ENCODE measurements around the gene EPS15.

EPS15 gene

GRCh38 chr1:51568231-51568935 is 49.3 kb upstream of the EPS15 start:
- Histone ChIP-seq H3K4me3 (ENCODE audit: low read depth, low read length) (no peak overlapping the region), H3K4me1 (ENCODE audit: control insufficient read depth, insufficient read depth, low read length) (peaks cover 5% of the 10 kb centered on the region; the same call in 1 of the 2 replicates), H3K27ac (ENCODE audit: extremely low read depth, low read depth, low read length) (no peak overlapping the region), H3K9me3 (ENCODE audit: control insufficient read depth, insufficient read depth, low read depth, low read length) (no peaks in the 10 kb centered on the region), H3K36me3 (ENCODE audit: control insufficient read depth in 2 of 2, insufficient read depth in 1 of 2, low read length in 2 of 2) (no peaks in the 10 kb centered on the region)
- CTCF ChIA-PET = interaction anchor here (0.6 to 0.8 kb wide), 2 partner anchors 9 to 199 kb away, joined by 3 read pairs; no protein-coding TSS in a partner anchor
- TF ChIP-seq ZNF768 (tag by site-specific recombination; IDR thresholded peaks at IDR 0.05) (no peak), ZNF324 (tag by site-specific recombination; IDR thresholded peaks at IDR 0.05) (no peak), ZNF707 (tag by site-specific recombination; IDR thresholded peaks at IDR 0.05) (no peak), ZNF645 (tag by site-specific recombination; IDR thresholded peaks at IDR 0.05) (no peak), IKZF3 (tag by site-specific recombination; IDR thresholded peaks at IDR 0.05) (no peak), ZNF610 (tag by site-specific recombination; IDR thresholded peaks at IDR 0.05; ENCODE audit: borderline replicate concordance) (no peak), ZFHX2 (tag by site-specific recombination; conservative IDR thresholded peaks at IDR 0.05) (no peak), ZSCAN23 (tag by site-specific recombination; IDR thresholded peaks at IDR 0.05) (no peak), ZNF792 (tag by site-specific recombination; IDR thresholded peaks at IDR 0.05) (no peak), ZNF518A (tag by site-specific recombination; conservative IDR thresholded peaks at IDR 0.05; ENCODE audit: low read depth) (no peak), ZNF18 (tag by site-specific recombination; IDR thresholded peaks at IDR 0.05) (no peak), KLF10 (tag by site-specific recombination; IDR thresholded peaks at IDR 0.05) (no peak), ZBTB8A (tag by site-specific recombination; IDR thresholded peaks at IDR 0.05) (no peak), ZNF394 (tag by site-specific recombination; IDR thresholded peaks at IDR 0.05; ENCODE audit: borderline replicate concordance) (no peak)
- POLR2A ChIA-PET = no interaction called here

- H3K27ac ChIP-seq (ENCODE audit: extremely low read depth, low read depth, low read length) = no peak overlapping the region
- ChIA-PET CTCF (interaction anchor here (0.6 to 1.3 kb wide), 3 partner anchors 10 to 200 kb away, joined by 3 read pairs; no protein-coding TSS in a partner anchor), POLR2A (no interaction called here)
- H3K36me3 ChIP-seq (ENCODE audit: control insufficient read depth in 2 of 2, insufficient read depth in 1 of 2, low read length in 2 of 2) = no peaks in the 10 kb centered on the region
- no peak overlapping the region for H3K4me3 ChIP-seq (ENCODE audit: low read depth, low read length)
- H3K4me1 ChIP-seq (ENCODE audit: control insufficient read depth, insufficient read depth, low read length) = peaks cover 5% of the 10 kb centered on the region; the same call in 1 of the 2 replicates
- TF ChIP-seq PRDM1 (tag by site-specific recombination; IDR thresholded peaks at IDR 0.05) (no peak), ZNF664 (tag by site-specific recombination; IDR thresholded peaks at IDR 0.05) (0 out of 2 replicates have a peak, but pooled peaks have one; percentile 9), ZNF626 (tag by site-specific recombination; IDR thresholded peaks at IDR 0.05) (no peak), ZNF548 (tag by site-specific recombination; IDR thresholded peaks at IDR 0.05) (no peak), OSR2 (tag by site-specific recombination; IDR thresholded peaks at IDR 0.05) (no peak), ZNF670 (tag by site-specific recombination; IDR thresholded peaks at IDR 0.05; ENCODE audit: low read depth) (no peak)
- H3K9me3 ChIP-seq (ENCODE audit: control insufficient read depth, insufficient read depth, low read depth, low read length) = no peaks in the 10 kb centered on the region
Observed at GRCh38 chr1:51567653-51568052, 48.6 kb upstream of the EPS15 start.
